WI38 (cell line): Measurements from ENCODE around the gene SYPL2.

Source experiments
- H3K4me3 ChIP-seq: 2 replicates; pipeline ENCODE4 v1.5.1; 2011; ENCODE audit warnings: low read depth, mild to moderate bottlenecking, control low read depth, low read length
- CTCF ChIP-seq: IDR thresholded peaks from 2 replicates; pipeline ENCODE4 v1.5.1; 2012; ENCODE audit warnings: low read depth, mild to moderate bottlenecking, control low read depth, low read length

The SYPL2 gene

GRCh38 chr1:109454497-109455133, 11.7 kb upstream of the SYPL2 start:
- H3K4me3 ChIP-seq, result no peak overlapping the region
- TF ChIP-seq CTCF, result no peak

- no peak for TF ChIP-seq CTCF
- no peak overlapping the region for H3K4me3 ChIP-seq
Observed at GRCh38 chr1:109457819-109458218, 8.5 kb upstream of the SYPL2 start.

GRCh38 chr1:109466125-109466451, 258 bp upstream of the SYPL2 start:
- peak overlapping the region; percentile 55 for H3K4me3 ChIP-seq
- no peak for TF ChIP-seq CTCF

- no peak overlapping the region for H3K4me3 ChIP-seq
- no peak for TF ChIP-seq CTCF
Observed at GRCh38 chr1:109467301-109467777, 993 bp downstream of the SYPL2 start.

GRCh38 chr1:109468061-109468460, 1.7 kb downstream of the SYPL2 start:
- TF ChIP-seq CTCF, result no peak
- no peak overlapping the region for H3K4me3 ChIP-seq

GRCh38 chr1:109468903-109469302, 2.6 kb downstream of the SYPL2 start:
- TF ChIP-seq CTCF, result no peak
- H3K4me3 ChIP-seq, result no peak overlapping the region

GRCh38 chr1:109470245-109470644, 3.9 kb downstream of the SYPL2 start:
- no peak for TF ChIP-seq CTCF

More at GRCh38 chr1:109470245-109470644, 3.9 kb downstream of the SYPL2 start:
- H3K4me3 ChIP-seq, result no peak overlapping the region
